Stimulated activated CD4-positive, alpha-beta T cell treated with anti-CD3 and anti-CD28 coated beads, Interleukin-12 subunit alpha, Interleukin-12 subunit beta, amount 100 ng/mL, for 4 hours (primary cell): ENCODE data around the gene SEC24D.
A peak's percentile ranks its signal among the peaks of the same experiment; 100 is the strongest.

ENCODE experiments used
- DNase-seq: peaks from one replicate; pipeline ENCODE4 v3.0.0-alpha.2; 2020

The SEC24D gene

GRCh38 chr4:118843237-118843636 is 7.3 kb upstream of the SEC24D start:
- no peak for DNase-seq

GRCh38 chr4:118842055-118842454 is 6.1 kb upstream of the SEC24D start:
- no peak for DNase-seq

- DNase-seq: no peak
These were observed 3.4 kb upstream of the SEC24D start for GRCh38 chr4:118839221-118839927.

GRCh38 chr4:118837121-118837507 is 1.2 kb upstream of the SEC24D start:
- DNase-seq: no peak

GRCh38 chr4:118836301-118837120 is 585 bp upstream of the SEC24D start:
- DNase-seq: peak; percentile 47

GRCh38 chr4:118834960-118835569 is 861 bp downstream of the SEC24D start:
- peak; percentile 34 for DNase-seq

- no peak for DNase-seq
These were observed 1.9 kb downstream of the SEC24D start for GRCh38 chr4:118834070-118834469.

- DNase-seq: no peak
These were observed 2.6 kb downstream of the SEC24D start for GRCh38 chr4:118833192-118833820.

- DNase-seq: no peak
These were observed 6.8 kb downstream of the SEC24D start for GRCh38 chr4:118829107-118829506.

- no peak for DNase-seq
These were observed 9.0 kb downstream of the SEC24D start for GRCh38 chr4:118826723-118827444.

GRCh38 chr4:118825799-118826198 is 10.1 kb downstream of the SEC24D start:
- no peak for DNase-seq

- no peak for DNase-seq
These were observed 11.8 kb downstream of the SEC24D start for GRCh38 chr4:118824141-118824540.

GRCh38 chr4:118823471-118823870 is 12.5 kb downstream of the SEC24D start:
- DNase-seq: no peak

- no peak for DNase-seq
These were observed 14.2 kb downstream of the SEC24D start for GRCh38 chr4:118821590-118822293.

GRCh38 chr4:118817178-118817930 is 18.6 kb downstream of the SEC24D start:
- DNase-seq: no peak

- no peak for DNase-seq
These were observed 19.3 kb downstream of the SEC24D start for GRCh38 chr4:118816538-118817177.

- no peak for DNase-seq
These were observed 21.0 kb downstream of the SEC24D start for GRCh38 chr4:118814891-118815290.

GRCh38 chr4:118814058-118814457 is 21.9 kb downstream of the SEC24D start:
- DNase-seq: no peak

GRCh38 chr4:118813561-118813960 is 22.4 kb downstream of the SEC24D start:
- no peak for DNase-seq

GRCh38 chr4:118811832-118812231 is 24.1 kb downstream of the SEC24D start:
- no peak for DNase-seq
